K562 (cell line): ENCODE measurements around the gene TKTL1. TPM values are rescaled to one million over a fixed set of nuclear protein-coding genes. Genes with fewer than 3 reads are reported as not detected.

Source experiments
- ATAC-seq: fragments of 200-7000 bp; cut with Tn5 transposase; 3 replicates; pipeline ENCODE4 v1.9.1; 2020; ENCODE audit warnings: moderate library complexity
- BruUV-seq: library from RNA; stranded (reverse); fragments of 400-500 nt; replicated peaks from 2 replicates; lab custom pipeline; 2021; lab: Mats Ljungman, UMichigan
- CTCF ChIA-PET: fragments of 300-600 bp; formaldehyde crosslinking; extraction: SDS; loops from one replicate; lab custom pipeline; 2021; ENCODE audit warnings: low intra/inter-chr PET ratio; lab: Yijun Ruan, JAX
- POLR2A ChIA-PET: fragments of 300-600, 350-650 bp; sonication (Branson Sonifier 250); formaldehyde crosslinking; extraction: SDS; loops from one replicate; lab custom pipeline; 2021; ENCODE audit warnings: antibody characterized with exemption, inconsistent platforms; lab: Yijun Ruan, JAX
- DNase-seq, 4 experiments: peaks; one replicate each; pipeline versions ENCODE4 v3.0.0 to v3.0.0-alpha.2; 2011 to 2018; ENCODE audit warnings: low spot score in 3 of 4, mixed read lengths in 3 of 4; ENCODE audit errors: extremely low read depth in 1 of 4
- FAIRE-seq: peaks from 2 replicates; lab custom pipeline; 2011; peaks lifted over from hg19 to GRCh38; lab: Jason Lieb, UNC
- H2AFZ ChIP-seq: 2 replicates; pipeline ENCODE4 v1.6.0; 2011; ENCODE audit warnings: low read depth, low read length, control low read depth, inconsistent platforms
- H3K27ac ChIP-seq: fragments of 200-600 bp; 3 replicates; pipeline ENCODE4 v1.8.0; 2011; ENCODE audit warnings: low read depth, mild to moderate bottlenecking, control low read depth, inconsistent platforms, low read length, moderate library complexity, mixed read lengths; ENCODE audit errors: extremely low read depth
- H3K27me3 ChIP-seq, 2 experiments: fragments of 300-600 bp in 1 of 2; 2 replicates in 1 of 2; 3 replicates in 1 of 2; pipeline versions ENCODE4 v1.6.0 to v1.8.0; 2011; ENCODE audit warnings: inconsistent platforms in 2 of 2, low read length in 2 of 2, mild to moderate bottlenecking in 1 of 2, mixed read lengths in 1 of 2, moderate library complexity in 1 of 2; ENCODE audit not compliant: control insufficient read depth in 2 of 2, insufficient read depth in 2 of 2
- H3K36me3 ChIP-seq: fragments of 300-600 bp; 3 replicates; pipeline ENCODE4 v1.8.0; 2011; ENCODE audit warnings: mild to moderate bottlenecking, low read length, inconsistent platforms; ENCODE audit not compliant: control insufficient read depth, insufficient read depth
- H3K4me1 ChIP-seq, 2 experiments: fragments of 200-600 bp in 1 of 2; replicated peaks in 1 of 2; 2 replicates in 1 of 2; 3 replicates in 1 of 2; pipeline versions ENCODE4 v1.5.1 to v1.8.0; 2011; ENCODE audit warnings: inconsistent platforms in 2 of 2, low read length in 2 of 2, mild to moderate bottlenecking in 1 of 2, mixed read lengths in 1 of 2, moderate library complexity in 1 of 2; ENCODE audit not compliant: control insufficient read depth in 2 of 2, insufficient read depth in 2 of 2
- H3K4me2 ChIP-seq: 2 replicates; pipeline ENCODE4 v1.6.1; 2011; ENCODE audit warnings: low read length, control low read depth, inconsistent platforms, mixed read lengths; ENCODE audit not compliant: insufficient read depth
- H3K4me3 ChIP-seq: fragments of 200-600 bp; sonication (generic), shearing (Covaris generic); 2 replicates; pipeline ENCODE4 v1.5.1; 2016; ENCODE audit warnings: control low read depth, inconsistent platforms
- H3K79me2 ChIP-seq: fragments of 200-600 bp; 3 replicates; pipeline ENCODE4 v1.8.0; 2011; ENCODE audit warnings: low read length, inconsistent platforms; ENCODE audit not compliant: control insufficient read depth, insufficient read depth
- H3K9ac ChIP-seq, 2 experiments: 2 replicates each; pipeline versions ENCODE4 v1.6.0 to v1.6.1; 2011; ENCODE audit warnings: low read depth in 2 of 2, low read length in 2 of 2, control low read depth in 1 of 2, inconsistent platforms in 1 of 2, mild to moderate bottlenecking in 1 of 2, mixed read lengths in 1 of 2; ENCODE audit not compliant: insufficient read depth in 1 of 2
- H3K9me1 ChIP-seq: one replicate; pipeline ENCODE4 v1.6.0; 2011; ENCODE audit warnings: inconsistent platforms, mild to moderate bottlenecking, low read length, moderate library complexity; ENCODE audit not compliant: control insufficient read depth, insufficient read depth
- H3K9me3 ChIP-seq: replicated peaks from 2 replicates; pipeline ENCODE4 v1.5.1; 2011; ENCODE audit warnings: low read depth, low read length, inconsistent platforms; ENCODE audit not compliant: control insufficient read depth, insufficient read depth
- H4K20me1 ChIP-seq: replicated peaks from 2 replicates; pipeline ENCODE4 v1.6.1; 2011; ENCODE audit warnings: low read length, inconsistent platforms, mixed read lengths; ENCODE audit not compliant: control insufficient read depth, insufficient read depth
- CCNT2 ChIP-seq: IDR thresholded peaks from 2 replicates; pipeline ENCODE4 v1.6.1; 2011; ENCODE audit warnings: borderline replicate concordance, low read depth, mild to moderate bottlenecking, moderate library complexity, mixed read lengths, low read length; ENCODE audit not compliant: insufficient read length; ENCODE audit errors: extremely low read depth
- FIP1L1 ChIP-seq: fragments of 200-400 bp; formaldehyde crosslinking; IDR thresholded peaks from 2 replicates; pipeline ENCODE4 v1.6.1; 2018; ENCODE audit warnings: mild to moderate bottlenecking, low read depth, low read length; ENCODE audit not compliant: poor library complexity, severe bottlenecking
- KLF10 ChIP-seq: fragments of 250-450 bp; sonication (Bioruptor Pico); IDR thresholded peaks from 2 replicates; pipeline ENCODE4 v1.6.1; 2021; ENCODE audit warnings: matching md5 sums
- NR2C2 ChIP-seq, 2 experiments: fragments of 200-800 bp in 1 of 2; sonication (Bioruptor generic) in 1 of 2; sonication (generic) in 1 of 2; formaldehyde crosslinking in 1 of 2; IDR thresholded peaks; 2 replicates each; pipeline versions ENCODE4 v1.6.1 to v1.8.0; 2016 to 2022; ENCODE audit warnings: mild to moderate bottlenecking in 1 of 2, missing compliant biosample characterization in 1 of 2, missing genetic modification characterization in 1 of 2, missing genetic modification reagents in 1 of 2
- PTRF ChIP-seq: fragments of 450-650 bp; IDR thresholded peaks from 2 replicates; pipeline ENCODE4 v1.6.1; 2016; ENCODE audit warnings: mild to moderate bottlenecking, missing genetic modification characterization, missing compliant biosample characterization
- SMAD2 ChIP-seq: fragments of 150-350 bp; IDR thresholded peaks from 2 replicates; pipeline ENCODE4 v1.6.1; 2014; ENCODE audit warnings: low read depth, mild to moderate bottlenecking, low read length
- SRSF7 ChIP-seq: fragments of 200-400 bp; formaldehyde crosslinking; optimal IDR thresholded peaks from 2 replicates; pipeline ENCODE3; 2017; ENCODE audit warnings: mild to moderate bottlenecking, low read depth, low read length
- SRSF9 ChIP-seq: fragments of 200-400 bp; formaldehyde crosslinking; IDR thresholded peaks from 2 replicates; pipeline ENCODE4 v1.6.1; 2017; ENCODE audit warnings: low read depth, low read length, borderline replicate concordance
- TAF9B ChIP-seq: fragments of 450-650 bp; IDR thresholded peaks from 2 replicates; pipeline ENCODE4 v1.6.1; 2018; ENCODE audit warnings: mild to moderate bottlenecking; ENCODE audit not compliant: partially characterized antibody
- TAL1 ChIP-seq: fragments of 450-650 bp; IDR thresholded peaks from 2 replicates; pipeline ENCODE4 v1.6.1; 2016; ENCODE audit warnings: mild to moderate bottlenecking
- TBP ChIP-seq: optimal IDR thresholded peaks from 2 replicates; pipeline ENCODE3; 2011; ENCODE audit warnings: low read depth, low read length, improper control_type of control experiment
- ZNF23 ChIP-seq: fragments of 250-450 bp; sonication (Bioruptor Pico); IDR thresholded peaks from 2 replicates; pipeline ENCODE4 v1.4.0; 2020; ENCODE audit warnings: mild to moderate bottlenecking
- ZNF3 ChIP-seq: fragments of 250-450 bp; sonication (Bioruptor Pico); IDR thresholded peaks from 2 replicates; pipeline ENCODE4 v1.5.0; 2021; ENCODE audit warnings: mild to moderate bottlenecking, moderate library complexity
- ZNF584 ChIP-seq: fragments of 200-800 bp; sonication (Bioruptor generic); IDR thresholded peaks from 2 replicates; pipeline ENCODE4 v1.6.1; 2016; ENCODE audit warnings: low read depth, mild to moderate bottlenecking, missing genetic modification characterization, missing compliant biosample characterization
- ZNF717 ChIP-seq: fragments of 250-450 bp; sonication (Bioruptor Pico); IDR thresholded peaks from 2 replicates; pipeline ENCODE4 v1.5.0; 2021
- WGBS: fragments of 100-300 bp; shearing (Covaris generic); methylation state at CpG from one replicate; pipeline ENCODE4 v1.1.6; 2016; ENCODE audit warnings: low coverage, mixed read lengths; ENCODE audit not compliant: insufficient coverage; ENCODE audit errors: missing lambda C conversion rate; 5-methylcytosine and 5-hydroxymethylcytosine counted together
- in situ Hi-C: fragments of 300-500 bp; cut with MboI; formaldehyde crosslinking; loops from 4 replicates; pipeline ENCODE4 v1.15.0; 2018; ENCODE audit warnings: inconsistent platforms, mixed read lengths
- intact Hi-C: fragments of 100-400 bp; cut with micrococcal nuclease; formaldehyde crosslinking; loops from 2 replicates; pipeline ENCODE4 v1.14.2; 2022
- polyA plus RNA-seq, 8 experiments: library from polyadenylated mRNA; depleted of rRNA in 4 of 8; stranded (reverse) in 5 of 8; unstranded in 3 of 8; fragments of >200 nt; fragmentation: Nextera tagmentation in 2 of 8; fragmentation: Illumina TruSeq in 1 of 8; extraction: Ambion mirVana in 2 of 8; extraction: Trizol in 1 of 8; gene quantifications; 2 replicates each; pipeline versions ENCODE4 v1.2.1 to v1.2.3, GENCODE V29; 2011 to 2014; ENCODE audit warnings: inconsistent platforms in 1 of 8, missing spikeins in 1 of 8
- total RNA-seq, 7 experiments: library from RNA; depleted of rRNA in 6 of 7; stranded (reverse); fragments of >200 nt in 6 of 7; fragmentation: Illumina TruSeq in 2 of 7; extraction: Trizol in 2 of 7; gene quantifications; 2 replicates each; pipeline versions ENCODE4 v1.2.1 to v1.2.3, GENCODE V29; 2011 to 2021; ENCODE audit warnings: low replicate concordance in 1 of 7
- TF ChIP-seq, protein P1 (sequence below): fragments of 250-450 bp; sonication (Bioruptor Pico); IDR thresholded peaks from 2 replicates; pipeline ENCODE4 v1.4.0; 2020
- TF ChIP-seq, protein P2 (sequence below): fragments of 450-650 bp; IDR thresholded peaks from 2 replicates; pipeline ENCODE4 v1.6.1; 2016; ENCODE audit warnings: low read depth, mild to moderate bottlenecking, moderate library complexity
- TF ChIP-seq, protein P3 (sequence below): fragments of 250-450 bp; sonication (Bioruptor Pico); IDR thresholded peaks from 2 replicates; pipeline ENCODE4 v1.8.0; 2022; ENCODE audit warnings: inconsistent platforms, mild to moderate bottlenecking, moderate library complexity, borderline replicate concordance

TKTL1 gene
- total and polyA plus RNA-seq, 9 of the 15 experiments (the other 6 are each of a cell fraction or from before 2014, with no cell fraction given), result 0.18 to 0.71 (median 0.38) TPM

DNA sequence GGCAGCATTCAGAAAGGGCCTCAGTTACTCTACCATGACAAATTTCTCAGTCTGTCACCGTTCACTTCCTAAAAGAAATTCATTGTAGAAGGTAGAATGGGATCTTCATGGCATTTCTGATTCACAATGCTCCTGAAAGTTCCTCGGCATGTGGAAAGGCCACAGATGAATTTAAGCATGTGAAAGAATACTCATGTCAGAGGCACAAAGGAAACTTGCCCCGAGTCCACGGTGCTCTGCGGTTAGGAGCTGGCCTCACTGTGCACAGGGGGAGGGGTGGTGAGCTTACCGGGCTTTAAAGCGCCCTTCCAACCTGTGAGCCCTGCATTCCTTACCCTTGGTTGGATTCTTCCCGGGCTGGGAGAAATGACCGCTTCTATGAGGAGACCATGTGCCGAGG, 9.3 kb downstream of the TKTL1 start (continued):
- TF ChIP-seq SMAD2, result no peak

- intact Hi-C loops, result no loop called here
- Histone ChIP-seq H3K9ac (peak overlapping the region in 1 of 2 experiments; percentile 68; a peak in 2 of 4 replicates), H3K27me3 (no peaks in the 10 kb centered on the region), H3K27ac (no peak overlapping the region), H3K9me1 (no peaks in the 10 kb centered on the region), H2AFZ (peak overlapping the region; percentile 56; the same call in 1 of the 2 replicates), H3K4me1 (peaks cover 0 to 2% of the 10 kb centered on the region in 2 experiments; a peak in 3 of 5 replicates), H3K9me3 (no peaks in the 10 kb centered on the region), H3K79me2 (no peaks in the 10 kb centered on the region), H3K4me2 (no peak overlapping the region), H3K36me3 (no peaks in the 10 kb centered on the region), H3K4me3 (no peak overlapping the region), H4K20me1 (no peaks in the 10 kb centered on the region)
- POLR2A ChIA-PET, result interaction anchor here (0.5 kb wide), 1 partner anchor 244 kb away, joined by 4 read pairs; no protein-coding TSS in a partner anchor
- ATAC-seq (no peak), FAIRE-seq (no peak), DNase-seq (no peak)
- 60% methylated on average over 5 of the region's 11 CpGs for WGBS
- in situ Hi-C loops, result loop anchor here (25.0 kb wide), 1 partner anchor 93 kb away; the partner anchor contains the start of gene OPN1MW2
- CTCF ChIA-PET, result no interaction called here
- no TSS peak for BruUV-seq
- TF ChIP-seq NR2C2 (CRISPR knock-in tag; IDR thresholded peaks at IDR 0.05), result no peak
- TF ChIP-seq NR2C2 (tag; IDR thresholded peaks at IDR 0.05), result no peak
- no peak for TF ChIP-seq FIP1L1
- TF ChIP-seq PTRF (tag), result no peak
- TF ChIP-seq KLF10, result no peak
- no peak for TF ChIP-seq ZNF717
- no peak for TF ChIP-seq TAL1
- no peak for TF ChIP-seq ZNF23
- no peak for TF ChIP-seq ZNF584
- no peak for TF ChIP-seq SRSF7
- TF ChIP-seq SRSF9, result no peak
- no peak for TF ChIP-seq TAF9B
- TF ChIP-seq ZNF3 (CRISPR knock-in tag), result no peak
- TF ChIP-seq, protein P1, sequence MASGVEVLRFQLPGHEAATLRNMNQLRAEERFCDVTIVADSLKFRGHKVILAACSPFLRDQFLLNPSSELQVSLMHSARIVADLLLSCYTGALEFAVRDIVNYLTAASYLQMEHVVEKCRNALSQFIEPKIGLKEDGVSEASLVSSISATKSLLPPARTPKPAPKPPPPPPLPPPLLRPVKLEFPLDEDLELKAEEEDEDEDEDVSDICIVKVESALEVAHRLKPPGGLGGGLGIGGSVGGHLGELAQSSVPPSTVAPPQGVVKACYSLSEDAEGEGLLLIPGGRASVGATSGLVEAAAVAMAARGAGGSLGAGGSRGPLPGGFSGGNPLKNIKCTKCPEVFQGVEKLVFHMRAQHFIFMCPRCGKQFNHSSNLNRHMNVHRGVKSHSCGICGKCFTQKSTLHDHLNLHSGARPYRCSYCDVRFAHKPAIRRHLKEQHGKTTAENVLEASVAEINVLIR (CRISPR knock-in tag), result no peak
- TF ChIP-seq TBP, result no peak
- TF ChIP-seq CCNT2, result no peak
- TF ChIP-seq, protein P2, sequence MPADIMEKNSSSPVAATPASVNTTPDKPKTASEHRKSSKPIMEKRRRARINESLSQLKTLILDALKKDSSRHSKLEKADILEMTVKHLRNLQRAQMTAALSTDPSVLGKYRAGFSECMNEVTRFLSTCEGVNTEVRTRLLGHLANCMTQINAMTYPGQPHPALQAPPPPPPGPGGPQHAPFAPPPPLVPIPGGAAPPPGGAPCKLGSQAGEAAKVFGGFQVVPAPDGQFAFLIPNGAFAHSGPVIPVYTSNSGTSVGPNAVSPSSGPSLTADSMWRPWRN, result no peak
- TF ChIP-seq, protein P3, sequence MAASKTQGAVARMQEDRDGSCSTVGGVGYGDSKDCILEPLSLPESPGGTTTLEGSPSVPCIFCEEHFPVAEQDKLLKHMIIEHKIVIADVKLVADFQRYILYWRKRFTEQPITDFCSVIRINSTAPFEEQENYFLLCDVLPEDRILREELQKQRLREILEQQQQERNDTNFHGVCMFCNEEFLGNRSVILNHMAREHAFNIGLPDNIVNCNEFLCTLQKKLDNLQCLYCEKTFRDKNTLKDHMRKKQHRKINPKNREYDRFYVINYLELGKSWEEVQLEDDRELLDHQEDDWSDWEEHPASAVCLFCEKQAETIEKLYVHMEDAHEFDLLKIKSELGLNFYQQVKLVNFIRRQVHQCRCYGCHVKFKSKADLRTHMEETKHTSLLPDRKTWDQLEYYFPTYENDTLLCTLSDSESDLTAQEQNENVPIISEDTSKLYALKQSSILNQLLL (CRISPR knock-in tag), result no peak
Observed at GRCh38 chrX:154305541-154306205, 10.1 kb downstream of the TKTL1 start.
